ENCODE data around the gene ZPLD1. TPM values are rescaled to one million over a fixed set of nuclear protein-coding genes. Genes with fewer than 3 reads are reported as not detected.

Gene ZPLD1
- total RNA-seq, result not detected
- long read RNA-seq, result 0 reads

DNA sequence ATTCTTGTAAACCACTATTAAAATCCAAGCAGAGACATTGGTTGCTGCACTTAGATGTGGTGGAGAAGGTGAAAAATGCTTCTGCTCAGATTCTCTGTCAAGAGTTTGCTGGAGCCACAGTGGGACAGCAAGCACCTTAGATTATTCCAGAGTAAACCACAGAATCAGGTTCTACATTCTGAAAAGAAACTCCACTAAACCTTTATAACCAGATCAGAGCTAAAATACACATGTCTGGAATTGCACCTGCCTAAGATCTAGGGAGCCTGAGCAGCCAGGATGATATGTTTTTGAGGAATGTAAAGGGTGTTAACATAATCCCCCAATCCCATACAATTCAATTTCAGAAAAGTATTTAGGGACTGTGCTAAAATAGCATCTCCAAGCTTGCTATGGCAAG, at the start of gene ZPLD1:
Gene ZPLD1, plus strand, starts transcription at position 301 of the 400 bp plus-strand sequence. CDS start 3,473 bp downstream, outside the sequence.
- ATAC-seq (no peak), DNase-seq (no peak)
- Histone ChIP-seq H3K27ac (no peak within 1 kb of the TSS), H3K36me3 (no peaks in the 10 kb centered on the region), H3K9me3 (no peaks in the 10 kb centered on the region), H3K4me1 (no peaks in the 10 kb centered on the region), H3K4me3 (no peak within 1 kb of the TSS), H3K27me3 (ENCODE audit: low read depth) (no peaks in the 10 kb centered on the region)
- intact Hi-C loops (cut with DNase I), result no loop called here
- TF ChIP-seq, protein P1, sequence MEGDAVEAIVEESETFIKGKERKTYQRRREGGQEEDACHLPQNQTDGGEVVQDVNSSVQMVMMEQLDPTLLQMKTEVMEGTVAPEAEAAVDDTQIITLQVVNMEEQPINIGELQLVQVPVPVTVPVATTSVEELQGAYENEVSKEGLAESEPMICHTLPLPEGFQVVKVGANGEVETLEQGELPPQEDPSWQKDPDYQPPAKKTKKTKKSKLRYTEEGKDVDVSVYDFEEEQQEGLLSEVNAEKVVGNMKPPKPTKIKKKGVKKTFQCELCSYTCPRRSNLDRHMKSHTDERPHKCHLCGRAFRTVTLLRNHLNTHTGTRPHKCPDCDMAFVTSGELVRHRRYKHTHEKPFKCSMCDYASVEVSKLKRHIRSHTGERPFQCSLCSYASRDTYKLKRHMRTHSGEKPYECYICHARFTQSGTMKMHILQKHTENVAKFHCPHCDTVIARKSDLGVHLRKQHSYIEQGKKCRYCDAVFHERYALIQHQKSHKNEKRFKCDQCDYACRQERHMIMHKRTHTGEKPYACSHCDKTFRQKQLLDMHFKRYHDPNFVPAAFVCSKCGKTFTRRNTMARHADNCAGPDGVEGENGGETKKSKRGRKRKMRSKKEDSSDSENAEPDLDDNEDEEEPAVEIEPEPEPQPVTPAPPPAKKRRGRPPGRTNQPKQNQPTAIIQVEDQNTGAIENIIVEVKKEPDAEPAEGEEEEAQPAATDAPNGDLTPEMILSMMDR (IDR thresholded peaks at IDR 0.05), result no peak

DNA sequence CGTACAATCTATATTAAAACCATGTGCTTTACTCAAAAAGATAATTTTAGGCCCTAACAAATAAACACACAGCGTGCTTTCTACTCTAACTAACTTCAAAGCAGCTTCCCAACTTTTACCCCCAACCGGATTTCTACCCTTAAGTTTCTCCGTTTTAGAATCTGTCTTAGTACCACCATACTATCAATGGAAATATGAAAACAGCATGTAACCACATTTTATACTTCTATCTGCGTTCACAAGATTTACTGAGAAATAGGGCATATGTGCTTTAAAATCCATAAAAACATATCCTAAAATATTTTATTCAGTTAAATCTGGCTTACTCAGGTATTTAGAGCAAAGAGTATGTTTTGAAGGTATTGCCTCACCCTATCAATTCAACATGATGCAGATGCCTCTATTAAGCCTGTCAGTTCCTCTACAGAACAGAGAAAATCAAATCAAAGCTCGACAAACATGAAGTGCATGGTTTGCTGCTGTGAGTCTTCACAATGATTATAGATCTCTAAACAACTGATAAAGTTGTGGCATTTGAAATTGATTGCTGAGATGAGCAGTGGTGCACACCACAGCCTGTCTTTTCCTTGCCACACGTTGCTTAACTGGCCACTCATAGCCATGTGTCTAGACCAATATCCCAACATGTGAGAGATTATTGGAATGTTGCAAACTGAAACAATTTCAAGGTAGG, 44.5 kb upstream of the ZPLD1 start:
- intact Hi-C loops (cut with DNase I), result no loop called here
- no peak for DNase-seq
- ATAC-seq, result no peak
- no peaks in the 10 kb centered on the region for H3K36me3 ChIP-seq
- no peak overlapping the region for H3K4me3 ChIP-seq
- H3K4me1 ChIP-seq, result no peaks in the 10 kb centered on the region
- H3K9me3 ChIP-seq, result no peaks in the 10 kb centered on the region
- H3K27me3 ChIP-seq (ENCODE audit: low read depth), result no peaks in the 10 kb centered on the region
- no peak overlapping the region for H3K27ac ChIP-seq
- TF ChIP-seq, protein P1 (IDR thresholded peaks at IDR 0.05), result no peak

DNA sequence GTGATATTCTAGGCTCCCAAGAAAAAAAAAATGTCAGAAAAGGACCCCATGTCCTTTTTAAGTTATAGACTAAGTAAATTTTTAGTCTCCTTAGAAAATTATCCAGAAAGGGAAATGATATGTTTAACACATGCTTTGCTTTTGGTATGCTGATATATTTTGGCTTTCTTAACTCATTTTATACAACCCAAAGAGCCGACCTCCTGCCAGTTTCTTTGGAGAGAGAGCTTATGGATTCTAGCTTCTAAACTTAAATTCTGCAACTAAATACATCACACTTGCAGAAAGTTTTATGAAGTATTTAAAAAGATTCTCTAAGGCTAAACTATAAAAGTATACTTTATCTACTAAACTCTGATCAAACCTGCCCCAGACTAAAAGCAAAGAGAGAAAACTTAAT, 43.9 kb upstream of the ZPLD1 start:
- H3K9me3 ChIP-seq, result no peaks in the 10 kb centered on the region
- no peaks in the 10 kb centered on the region for H3K36me3 ChIP-seq
- ATAC-seq (no peak), DNase-seq (no peak)
- no peak overlapping the region for H3K27ac ChIP-seq
- intact Hi-C loops (cut with DNase I), result no loop called here
- H3K4me3 ChIP-seq, result no peak overlapping the region
- no peaks in the 10 kb centered on the region for H3K27me3 ChIP-seq (ENCODE audit: low read depth)
- TF ChIP-seq, protein P1 (IDR thresholded peaks at IDR 0.05), result no peak
- H3K4me1 ChIP-seq, result no peaks in the 10 kb centered on the region

DNA sequence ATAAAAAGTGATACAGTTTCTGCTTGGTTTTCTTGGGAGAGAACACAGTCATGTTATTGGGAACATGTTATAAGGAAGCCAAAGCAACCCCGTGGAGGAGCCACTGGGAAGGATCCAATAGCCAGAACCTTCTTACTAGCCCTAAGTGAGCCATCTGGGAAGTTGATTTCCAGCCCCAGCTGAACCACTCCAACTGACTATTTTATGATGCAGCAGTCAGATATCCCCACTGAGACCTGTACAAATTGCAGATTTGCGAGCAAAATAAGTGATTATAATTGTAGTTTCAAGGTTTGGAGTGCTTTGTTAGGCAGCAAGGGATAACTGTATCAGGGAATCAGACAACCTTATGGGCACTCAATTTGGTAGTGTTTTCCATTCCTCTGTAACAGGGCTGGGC, 43.3 kb upstream of the ZPLD1 start:
- Histone ChIP-seq H3K4me3 (no peak overlapping the region), H3K4me1 (no peaks in the 10 kb centered on the region), H3K36me3 (no peaks in the 10 kb centered on the region), H3K27ac (no peak overlapping the region), H3K27me3 (ENCODE audit: low read depth) (no peaks in the 10 kb centered on the region), H3K9me3 (no peaks in the 10 kb centered on the region)
- TF ChIP-seq, protein P1 (IDR thresholded peaks at IDR 0.05), result no peak
- no peak for DNase-seq
- ATAC-seq, result no peak
- intact Hi-C loops (cut with DNase I), result no loop called here

DNA sequence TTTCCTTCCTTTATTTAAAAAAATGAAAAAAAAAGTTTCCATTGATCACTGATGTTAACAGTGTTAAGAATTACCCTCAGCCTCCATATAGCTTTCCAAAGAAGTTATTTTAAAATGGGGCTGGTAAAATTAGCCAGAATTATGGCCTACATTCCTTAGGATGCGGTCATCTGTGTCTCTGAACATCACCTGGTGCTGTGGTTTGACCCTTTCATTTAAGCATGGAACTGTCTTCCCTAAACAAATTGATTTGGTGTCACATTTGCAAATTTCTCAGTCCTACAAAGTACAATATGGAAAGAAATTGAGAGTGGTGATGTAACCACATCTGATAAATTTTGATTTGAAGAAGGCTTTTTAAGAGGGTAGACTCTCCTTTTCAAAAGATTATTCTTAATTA, 40.3 kb upstream of the ZPLD1 start:
- TF ChIP-seq, protein P1 (IDR thresholded peaks at IDR 0.05), result no peak
- Histone ChIP-seq H3K4me3 (no peak overlapping the region), H3K27ac (no peak overlapping the region), H3K9me3 (no peaks in the 10 kb centered on the region), H3K36me3 (no peaks in the 10 kb centered on the region), H3K27me3 (ENCODE audit: low read depth) (no peaks in the 10 kb centered on the region), H3K4me1 (no peaks in the 10 kb centered on the region)
- intact Hi-C loops (cut with DNase I), result no loop called here
- DNase-seq (no peak), ATAC-seq (no peak)
